ENCODE data around the gene SLC9A9.

SLC9A9 gene

GRCh38 chr3:143600756-143601718 lies 247.2 kb downstream of the SLC9A9 start:
- DNase-seq (ENCODE audit: low read depth in 2 of 2): no peak

- DNase-seq (ENCODE audit: low read depth in 2 of 2): no peak
Measured at GRCh38 chr3:143597774-143598652, 250.3 kb downstream of the SLC9A9 start.

DNA sequence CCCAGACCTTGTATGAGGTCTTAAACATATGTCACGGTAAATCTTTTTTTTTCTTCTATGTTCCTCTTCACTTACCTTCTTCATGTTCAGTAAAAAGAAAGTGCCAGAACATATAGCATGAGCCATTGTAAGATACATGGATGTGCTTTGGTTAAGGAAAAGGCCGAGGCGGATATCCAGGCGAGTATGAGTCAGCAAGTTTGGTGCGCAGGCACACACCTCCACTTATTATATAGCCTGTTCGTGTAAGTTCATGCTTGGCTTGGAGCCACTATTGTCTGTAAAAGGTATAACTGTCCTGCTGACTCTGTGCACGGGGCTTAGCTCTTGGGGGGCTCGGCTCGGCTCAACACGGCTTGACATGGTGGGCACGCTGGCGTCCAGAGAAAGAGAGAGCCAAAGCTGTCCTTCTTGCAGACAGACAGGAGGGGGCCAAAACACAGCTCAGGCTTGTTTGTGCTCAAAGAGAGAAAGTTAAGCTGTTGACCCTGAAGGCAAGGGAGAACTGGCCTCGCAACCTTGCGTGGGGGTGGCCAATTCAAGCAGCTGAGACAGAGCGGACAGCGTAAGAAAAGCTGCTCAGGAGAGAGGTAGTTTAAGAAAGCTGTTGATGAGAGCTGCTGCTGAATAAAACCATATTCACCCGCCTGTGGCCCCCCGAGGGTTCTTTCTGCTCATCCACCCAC lies 251.2 kb downstream of the SLC9A9 start:
- DNase-seq (ENCODE audit: low read depth in 2 of 2): no peak

DNA sequence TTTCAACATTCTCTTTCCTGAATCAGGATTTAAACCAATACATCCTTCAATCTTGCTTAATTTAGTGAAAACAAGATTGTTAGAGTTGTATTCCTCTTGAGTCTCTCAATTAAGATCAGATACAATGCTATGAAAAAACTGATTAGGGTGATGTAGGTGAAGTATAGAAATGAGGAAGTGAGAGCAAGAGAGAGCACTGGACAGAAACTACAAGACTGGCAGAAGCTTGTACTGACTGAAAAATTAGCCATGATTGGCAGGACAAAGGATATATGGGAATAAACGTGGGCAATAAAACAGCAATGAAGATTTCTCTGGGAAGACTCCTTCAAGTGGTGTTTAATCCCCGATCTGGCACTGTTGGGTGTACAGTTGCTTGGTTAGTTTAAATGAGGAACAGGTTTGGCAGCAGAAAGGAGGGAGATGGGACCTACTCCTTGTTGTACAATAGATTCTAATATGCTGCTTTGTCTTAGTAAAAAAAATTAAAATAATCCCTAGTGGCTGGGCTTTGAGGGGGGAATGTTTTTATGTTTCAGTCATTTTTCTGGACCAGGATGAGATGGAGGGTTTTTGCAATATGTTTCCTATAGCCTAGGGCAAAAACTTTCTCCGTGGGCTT lies 252.7 kb downstream of the SLC9A9 start:
- no peak for DNase-seq (ENCODE audit: low read depth in 2 of 2)

DNA sequence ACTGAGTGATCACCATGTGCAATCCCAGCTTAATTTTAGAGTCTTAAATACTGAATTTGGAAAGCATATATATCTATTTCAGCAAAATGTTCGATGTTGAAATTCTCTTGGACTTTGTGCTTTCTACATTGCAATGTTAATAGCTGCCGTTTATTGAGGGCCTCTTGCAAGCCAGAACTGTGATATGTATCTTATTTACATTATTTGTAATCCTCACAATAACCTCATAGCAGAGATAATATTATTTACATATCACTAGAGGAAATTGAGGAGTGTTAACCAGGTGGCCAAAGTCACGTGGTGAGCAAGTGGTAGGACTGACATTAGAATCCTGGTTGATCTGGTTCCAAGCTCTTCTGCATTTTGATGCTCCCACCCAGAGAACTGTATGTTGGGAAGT lies 254.1 kb downstream of the SLC9A9 start:
- DNase-seq (ENCODE audit: low read depth in 2 of 2): no peak

GRCh38 chr3:143590660-143591059 lies 257.6 kb downstream of the SLC9A9 start:
- no peak for DNase-seq (ENCODE audit: low read depth in 2 of 2)

DNA sequence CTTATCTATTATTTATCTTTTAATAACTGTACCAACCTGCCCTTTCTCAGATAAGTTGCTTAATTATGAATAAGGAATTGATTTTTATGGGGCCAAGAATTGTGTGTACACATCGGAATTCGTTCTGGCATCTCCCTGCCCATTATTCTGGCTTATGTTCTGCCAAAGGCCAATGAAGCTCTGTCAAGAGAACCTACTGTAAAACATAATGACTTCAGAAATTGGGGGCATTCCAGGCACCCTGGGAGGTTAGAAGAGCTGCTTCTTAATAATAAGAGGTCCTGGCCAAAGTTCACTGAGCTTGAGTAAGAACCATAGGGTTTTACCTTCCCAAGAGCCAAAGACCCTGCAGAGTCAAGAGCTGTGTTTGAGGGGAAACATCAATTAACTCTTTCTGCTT lies 261.7 kb downstream of the SLC9A9 start:
- no peak for DNase-seq (ENCODE audit: low read depth in 2 of 2)

- DNase-seq (ENCODE audit: low read depth in 2 of 2): peak in 1 of 2 donors; percentile 3
Measured at GRCh38 chr3:143585720-143586456, 262.4 kb downstream of the SLC9A9 start.

DNA sequence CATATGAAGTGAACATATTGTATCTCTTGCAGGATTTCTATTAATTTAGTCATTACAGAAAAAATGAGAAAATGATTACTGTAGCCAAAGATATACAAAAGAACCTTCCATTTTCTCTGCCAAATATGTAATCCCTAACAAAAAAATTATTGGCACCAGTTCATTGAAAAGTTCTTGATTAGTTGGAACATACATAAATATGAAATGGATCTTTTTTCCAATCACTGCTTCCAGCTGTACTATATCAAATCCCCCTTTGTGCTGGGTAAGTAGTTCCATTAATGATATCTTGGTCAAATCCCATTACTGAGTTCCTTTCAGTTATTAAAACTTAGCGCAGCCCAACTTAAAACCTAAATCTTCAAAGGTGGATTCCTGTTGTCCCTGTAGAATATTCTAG lies 263.8 kb downstream of the SLC9A9 start:
- no peak for DNase-seq (ENCODE audit: low read depth in 2 of 2)

GRCh38 chr3:143581972-143582722 lies 266.1 kb downstream of the SLC9A9 start:
- no peak for DNase-seq (ENCODE audit: low read depth in 2 of 2)

DNA sequence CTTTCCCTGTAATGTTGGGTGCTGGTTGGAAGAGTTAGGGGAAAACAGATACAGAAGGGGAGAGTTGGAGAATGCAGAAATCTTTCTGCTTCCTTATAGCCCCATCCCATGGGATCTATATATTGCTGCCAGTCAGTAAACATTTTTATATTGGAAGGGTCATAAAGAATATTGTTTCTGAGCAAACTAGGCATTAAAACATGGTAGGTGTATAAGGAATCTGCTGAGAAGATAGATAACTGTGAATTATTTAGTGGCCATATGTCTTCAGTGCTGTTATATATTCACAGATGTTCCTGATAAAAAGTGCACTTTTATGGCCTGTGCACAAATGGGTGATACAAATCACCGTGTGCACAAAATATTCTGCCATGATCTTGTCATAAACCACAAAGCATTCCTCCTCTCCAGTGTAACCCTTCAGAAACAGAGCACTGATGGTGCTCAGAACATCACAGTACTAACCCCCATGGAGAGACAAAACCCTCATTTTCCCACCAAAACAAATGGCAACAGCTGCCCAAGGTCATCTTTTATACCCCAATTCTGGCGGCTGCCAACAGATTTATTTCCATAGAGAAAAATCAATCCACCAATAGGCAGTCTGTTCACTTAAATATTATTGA lies 269.3 kb downstream of the SLC9A9 start:
- DNase-seq (ENCODE audit: low read depth in 2 of 2): no peak

GRCh38 chr3:143576568-143577270 lies 271.5 kb downstream of the SLC9A9 start:
- DNase-seq (ENCODE audit: low read depth in 2 of 2): no peak

- DNase-seq (ENCODE audit: low read depth in 2 of 2): no peak
Measured at GRCh38 chr3:143574933-143575332, 273.3 kb downstream of the SLC9A9 start.

GRCh38 chr3:143573610-143574303 lies 274.5 kb downstream of the SLC9A9 start:
- no peak for DNase-seq (ENCODE audit: low read depth in 2 of 2)

DNA sequence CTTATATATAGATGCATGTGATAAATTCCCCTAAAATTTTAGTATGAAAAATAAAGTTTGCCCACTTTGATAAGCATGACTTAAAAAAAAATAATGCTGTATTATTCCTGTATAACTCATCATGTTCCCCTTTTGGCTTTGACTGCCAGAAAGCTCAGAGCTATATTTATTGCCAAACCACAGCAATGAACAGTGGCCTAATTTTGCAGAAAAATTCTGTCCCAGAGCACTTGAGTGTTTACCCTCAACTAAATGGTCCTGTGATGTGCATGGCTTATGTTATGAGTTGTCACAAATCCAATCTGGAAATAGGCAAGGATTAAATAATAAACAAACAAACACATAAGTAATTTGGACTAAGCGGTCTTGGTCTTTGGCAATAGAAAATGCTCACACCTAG lies 276.7 kb downstream of the SLC9A9 start:
- no peak for DNase-seq (ENCODE audit: low read depth in 2 of 2)

DNA sequence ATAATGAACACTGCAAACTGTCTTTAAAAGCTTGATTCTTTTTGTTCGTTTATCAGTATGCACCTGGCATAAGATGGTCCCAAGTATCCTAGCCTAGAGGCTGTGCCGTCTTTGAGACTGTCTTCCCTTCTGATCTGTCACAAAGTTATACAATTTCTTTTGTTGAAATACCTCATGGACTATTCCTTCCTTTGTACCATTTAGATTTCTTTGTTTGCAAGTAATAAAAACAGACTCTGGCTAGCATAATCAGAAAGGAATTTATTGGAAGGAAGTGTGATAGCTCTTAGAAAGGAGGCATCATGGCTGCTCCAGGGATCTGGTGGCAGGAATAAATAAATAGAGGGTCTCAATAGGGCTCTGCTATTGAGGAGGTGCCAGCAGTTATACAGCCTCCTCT lies 280.4 kb downstream of the SLC9A9 start:
- no peak for DNase-seq (ENCODE audit: low read depth in 2 of 2)

GRCh38 chr3:143565951-143566350 lies 282.3 kb downstream of the SLC9A9 start:
- DNase-seq (ENCODE audit: low read depth in 2 of 2): no peak

DNA sequence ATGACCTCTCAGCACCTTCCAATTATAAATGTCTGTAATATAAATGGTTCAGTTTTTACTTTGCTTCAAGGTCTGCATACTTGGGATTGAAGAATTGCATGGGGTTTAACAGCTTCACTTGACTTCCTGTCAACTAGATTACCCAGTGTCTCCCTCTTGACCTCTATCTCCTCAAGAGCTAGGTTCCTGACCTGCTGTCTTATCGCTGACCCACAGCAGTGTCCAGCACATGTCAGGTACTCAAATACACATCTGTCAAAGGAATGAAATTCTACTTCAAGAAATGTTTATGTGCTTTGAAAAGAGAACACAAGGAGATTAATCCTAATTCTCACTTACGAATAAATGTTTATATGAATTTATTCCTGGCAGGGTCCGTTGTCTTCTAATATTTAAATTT lies 284.5 kb downstream of the SLC9A9 start:
- no peak for DNase-seq (ENCODE audit: low read depth in 2 of 2)
